ENCODE data around the gene SPIRE2. TPM values are rescaled to one million over a fixed set of nuclear protein-coding genes. Genes with fewer than 3 reads are reported as not detected.
A peak's percentile ranks its signal among the peaks of the same experiment; 100 is the strongest.

SPIRE2 gene
- total and polyA plus RNA-seq, 2 of the 13 experiments (the other 11 are each of a cell fraction or from before 2014, with no cell fraction given) = 13.3 to 37.5 TPM

GRCh38 chr16:89917773-89918452 lies 89.6 kb downstream of the SPIRE2 start (continued):
- TF ChIP-seq, protein P1, sequence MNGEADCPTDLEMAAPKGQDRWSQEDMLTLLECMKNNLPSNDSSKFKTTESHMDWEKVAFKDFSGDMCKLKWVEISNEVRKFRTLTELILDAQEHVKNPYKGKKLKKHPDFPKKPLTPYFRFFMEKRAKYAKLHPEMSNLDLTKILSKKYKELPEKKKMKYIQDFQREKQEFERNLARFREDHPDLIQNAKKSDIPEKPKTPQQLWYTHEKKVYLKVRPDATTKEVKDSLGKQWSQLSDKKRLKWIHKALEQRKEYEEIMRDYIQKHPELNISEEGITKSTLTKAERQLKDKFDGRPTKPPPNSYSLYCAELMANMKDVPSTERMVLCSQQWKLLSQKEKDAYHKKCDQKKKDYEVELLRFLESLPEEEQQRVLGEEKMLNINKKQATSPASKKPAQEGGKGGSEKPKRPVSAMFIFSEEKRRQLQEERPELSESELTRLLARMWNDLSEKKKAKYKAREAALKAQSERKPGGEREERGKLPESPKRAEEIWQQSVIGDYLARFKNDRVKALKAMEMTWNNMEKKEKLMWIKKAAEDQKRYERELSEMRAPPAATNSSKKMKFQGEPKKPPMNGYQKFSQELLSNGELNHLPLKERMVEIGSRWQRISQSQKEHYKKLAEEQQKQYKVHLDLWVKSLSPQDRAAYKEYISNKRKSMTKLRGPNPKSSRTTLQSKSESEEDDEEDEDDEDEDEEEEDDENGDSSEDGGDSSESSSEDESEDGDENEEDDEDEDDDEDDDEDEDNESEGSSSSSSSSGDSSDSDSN (CRISPR knock-in tag; IDR thresholded peaks at IDR 0.05) = peak; percentile 97
- TF ChIP-seq TP53 (CRISPR knock-in tag; conservative IDR thresholded peaks at IDR 0.05) (peak; percentile 95; the same call in 1 of the 2 replicates), ZNF687 (CRISPR knock-in tag; IDR thresholded peaks at IDR 0.05) (peak; percentile 99), ZNF101 (CRISPR knock-in tag; IDR thresholded peaks at IDR 0.05; ENCODE audit: borderline replicate concordance, low read depth) (peak; percentile 91; the same call in 1 of the 2 replicates), HIVEP1 (CRISPR knock-in tag; IDR thresholded peaks at IDR 0.05) (peak; percentile 96; the same call in 1 of the 2 replicates), MED1 (CRISPR knock-in tag; IDR thresholded peaks at IDR 0.05) (peak; percentile 97), GATA4 (IDR thresholded peaks at IDR 0.05; ENCODE audit: borderline replicate concordance, low read depth) (peak; percentile 46; the same call in 1 of the 2 replicates), NFAT5 (CRISPR knock-in tag; IDR thresholded peaks at IDR 0.05) (peak; percentile 99)
- TF ChIP-seq, protein P2, sequence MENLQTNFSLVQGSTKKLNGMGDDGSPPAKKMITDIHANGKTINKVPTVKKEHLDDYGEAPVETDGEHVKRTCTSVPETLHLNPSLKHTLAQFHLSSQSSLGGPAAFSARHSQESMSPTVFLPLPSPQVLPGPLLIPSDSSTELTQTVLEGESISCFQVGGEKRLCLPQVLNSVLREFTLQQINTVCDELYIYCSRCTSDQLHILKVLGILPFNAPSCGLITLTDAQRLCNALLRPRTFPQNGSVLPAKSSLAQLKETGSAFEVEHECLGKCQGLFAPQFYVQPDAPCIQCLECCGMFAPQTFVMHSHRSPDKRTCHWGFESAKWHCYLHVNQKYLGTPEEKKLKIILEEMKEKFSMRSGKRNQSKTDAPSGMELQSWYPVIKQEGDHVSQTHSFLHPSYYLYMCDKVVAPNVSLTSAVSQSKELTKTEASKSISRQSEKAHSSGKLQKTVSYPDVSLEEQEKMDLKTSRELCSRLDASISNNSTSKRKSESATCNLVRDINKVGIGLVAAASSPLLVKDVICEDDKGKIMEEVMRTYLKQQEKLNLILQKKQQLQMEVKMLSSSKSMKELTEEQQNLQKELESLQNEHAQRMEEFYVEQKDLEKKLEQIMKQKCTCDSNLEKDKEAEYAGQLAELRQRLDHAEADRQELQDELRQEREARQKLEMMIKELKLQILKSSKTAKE (CRISPR knock-in tag; IDR thresholded peaks at IDR 0.05; ENCODE audit: borderline replicate concordance) = peak; percentile 98
- TF ChIP-seq, protein P3, sequence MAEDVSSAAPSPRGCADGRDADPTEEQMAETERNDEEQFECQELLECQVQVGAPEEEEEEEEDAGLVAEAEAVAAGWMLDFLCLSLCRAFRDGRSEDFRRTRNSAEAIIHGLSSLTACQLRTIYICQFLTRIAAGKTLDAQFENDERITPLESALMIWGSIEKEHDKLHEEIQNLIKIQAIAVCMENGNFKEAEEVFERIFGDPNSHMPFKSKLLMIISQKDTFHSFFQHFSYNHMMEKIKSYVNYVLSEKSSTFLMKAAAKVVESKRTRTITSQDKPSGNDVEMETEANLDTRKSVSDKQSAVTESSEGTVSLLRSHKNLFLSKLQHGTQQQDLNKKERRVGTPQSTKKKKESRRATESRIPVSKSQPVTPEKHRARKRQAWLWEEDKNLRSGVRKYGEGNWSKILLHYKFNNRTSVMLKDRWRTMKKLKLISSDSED (CRISPR knock-in tag; IDR thresholded peaks at IDR 0.05) = peak; percentile 88; the same call in 1 of the 2 replicates

Data from HepG2 (cell line).